Inferior parietal cortex (tissue), 1 donor: Measurements from ENCODE around the gene TDRD9.
A peak's percentile ranks its signal among the peaks of the same experiment; 100 is the strongest.

ENCODE experiments used
- DNase-seq: peaks from one replicate; pipeline ENCODE4 v3.0.0-alpha.2; 2016; ENCODE audit errors: extremely low spot score

The TDRD9 gene

GRCh38 chr14:104091927-104092771 is 163.9 kb downstream of the TDRD9 start:
- DNase-seq = no peak

DNA sequence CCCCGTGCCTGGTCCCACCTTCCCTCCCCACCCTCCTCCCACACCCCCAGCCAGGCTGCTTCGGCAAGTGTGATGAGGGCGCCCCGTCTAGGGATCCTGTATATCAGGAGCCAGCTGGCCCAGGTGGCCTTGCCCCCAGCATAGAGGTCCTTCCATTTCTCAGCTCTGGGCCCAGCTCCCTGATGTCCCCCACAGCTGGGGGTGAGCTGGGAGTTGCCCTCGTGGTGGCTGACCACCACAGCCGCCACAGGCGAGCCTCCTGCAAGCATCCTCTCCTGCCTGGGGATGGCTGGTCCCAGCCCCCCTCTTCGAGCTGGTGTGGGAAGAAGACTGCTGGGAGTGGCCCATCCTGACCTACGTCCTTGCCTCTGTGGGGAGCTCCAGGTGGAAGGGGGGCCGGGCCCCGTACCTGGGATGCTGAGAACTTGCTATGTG is 164.7 kb downstream of the TDRD9 start:
- DNase-seq = no peak

GRCh38 chr14:104093366-104094055 is 165.3 kb downstream of the TDRD9 start:
- no peak for DNase-seq

DNA sequence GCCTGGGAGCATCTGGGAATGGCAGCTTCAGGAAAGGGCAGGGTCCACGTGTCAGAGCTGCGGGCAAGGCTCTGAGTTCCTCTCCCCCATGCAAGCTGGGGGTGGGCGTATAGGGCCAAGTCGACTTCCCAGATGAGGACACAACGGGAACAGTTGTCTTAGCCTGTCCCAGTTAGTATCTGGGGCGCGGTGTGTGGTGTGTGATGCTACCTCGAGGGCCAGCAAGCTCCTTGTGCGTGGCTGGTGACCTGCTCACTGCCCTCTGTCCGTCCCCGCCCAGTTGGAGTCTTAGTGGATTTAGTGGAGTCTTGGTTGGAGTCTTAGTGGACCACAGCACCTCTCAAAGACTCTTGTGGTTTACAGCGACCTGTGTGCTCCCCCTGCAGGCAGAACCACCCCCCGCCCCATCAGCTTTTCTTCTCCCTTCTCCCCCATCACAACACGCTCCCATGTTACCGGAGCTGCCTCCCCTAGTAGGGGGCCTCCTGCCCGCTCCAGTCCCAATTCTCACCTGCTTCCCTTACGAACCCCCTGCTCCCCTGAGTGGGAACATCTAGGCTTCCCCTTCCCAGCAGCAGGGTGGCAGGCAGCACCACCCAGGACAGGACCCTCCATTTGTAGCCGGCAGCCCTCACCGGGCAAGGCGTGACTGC is 165.9 kb downstream of the TDRD9 start:
- DNase-seq = no peak

- DNase-seq = peak; percentile 55
Observed at GRCh38 chr14:104094709-104095425, 166.6 kb downstream of the TDRD9 start.

DNA sequence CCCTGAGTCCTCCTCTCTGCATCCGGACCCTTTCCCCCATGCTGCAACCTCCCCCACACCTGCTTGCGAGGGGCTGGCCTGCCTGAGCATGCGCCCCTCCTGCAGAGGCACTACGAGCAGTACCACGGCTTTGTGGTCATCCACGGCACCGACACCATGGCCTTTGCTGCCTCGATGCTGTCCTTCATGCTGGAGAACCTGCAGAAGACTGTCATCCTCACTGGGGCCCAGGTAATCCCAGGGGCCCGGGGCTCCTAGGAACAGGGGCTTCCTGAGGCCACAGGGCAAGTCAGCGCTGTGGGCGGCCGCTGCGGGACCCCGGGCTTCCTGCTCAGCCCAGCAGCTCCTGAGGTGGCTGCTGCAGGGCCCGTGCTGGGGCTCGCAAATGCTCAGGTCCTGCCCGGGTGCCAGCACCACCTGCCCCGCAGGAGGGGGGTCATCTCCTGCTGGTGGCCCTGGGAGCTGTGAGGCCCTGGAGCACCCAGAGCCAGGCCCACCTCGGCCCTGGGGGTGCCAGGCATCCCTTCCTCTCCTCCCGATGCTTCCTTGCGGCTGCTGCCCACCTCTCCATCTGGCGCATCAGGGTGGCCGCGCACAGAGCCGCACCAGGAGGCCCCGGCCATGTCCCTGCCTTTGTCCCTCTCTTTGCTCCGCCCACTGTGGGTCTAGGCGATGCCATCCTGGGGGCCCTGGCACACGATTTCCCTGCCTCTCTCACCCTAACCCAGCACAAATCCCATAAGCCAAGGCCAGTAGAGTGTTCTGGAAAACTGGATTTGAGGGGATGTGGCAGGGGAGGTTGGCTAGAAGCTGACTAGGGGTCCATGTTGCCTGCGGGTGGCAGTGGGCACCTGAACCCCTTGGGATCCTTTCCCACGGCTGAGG is 167.4 kb downstream of the TDRD9 start:
- no peak for DNase-seq

GRCh38 chr14:104096318-104096717 is 168.1 kb downstream of the TDRD9 start:
- DNase-seq = no peak

DNA sequence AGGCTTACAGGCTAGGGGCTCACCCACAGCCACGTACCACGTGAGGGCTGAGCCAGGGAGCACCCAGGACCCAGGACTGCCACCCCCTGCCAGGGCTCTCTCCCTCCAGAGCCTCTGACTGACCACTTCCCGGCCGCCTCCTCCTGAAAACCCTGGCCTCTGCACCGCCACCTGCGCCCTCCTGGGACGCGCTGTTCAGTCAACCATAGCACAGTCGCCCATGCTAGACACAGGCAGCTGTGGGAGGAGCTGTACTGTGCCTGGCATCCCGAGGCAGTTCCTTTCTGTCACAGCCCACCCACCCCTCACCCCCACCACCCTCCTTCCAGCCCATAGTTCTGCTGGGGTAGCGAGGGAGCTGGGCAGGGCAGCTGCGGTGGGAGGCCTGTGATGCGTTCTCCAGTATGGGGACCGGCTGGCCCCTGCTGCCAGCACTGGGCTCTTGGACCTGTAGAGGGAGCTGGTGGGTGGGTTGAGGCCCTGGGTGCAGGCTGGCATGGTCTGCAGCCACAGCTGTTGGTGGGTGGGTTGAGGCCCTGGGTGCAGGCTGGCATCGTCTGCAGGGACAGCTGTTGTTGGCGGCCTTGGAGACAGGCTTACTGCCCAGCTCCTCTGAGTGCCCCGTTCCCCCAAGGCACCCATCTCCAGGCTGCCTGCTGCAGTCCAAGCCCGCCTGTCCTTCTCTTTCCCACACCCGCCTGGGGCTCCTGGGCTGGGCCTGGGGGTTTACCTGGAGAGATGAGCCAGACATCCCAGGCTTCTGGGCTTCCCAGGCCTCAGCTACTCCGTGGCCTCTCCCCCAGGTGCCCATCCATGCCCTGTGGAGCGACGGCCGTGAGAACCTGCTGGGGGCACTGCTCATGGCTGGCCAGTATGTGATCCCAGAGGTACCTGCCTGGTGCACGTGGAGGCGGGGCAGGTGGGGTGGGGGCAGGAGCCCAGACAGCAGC is 168.8 kb downstream of the TDRD9 start:
- DNase-seq = no peak

GRCh38 chr14:104098272-104099095 is 170.2 kb downstream of the TDRD9 start:
- DNase-seq = no peak

DNA sequence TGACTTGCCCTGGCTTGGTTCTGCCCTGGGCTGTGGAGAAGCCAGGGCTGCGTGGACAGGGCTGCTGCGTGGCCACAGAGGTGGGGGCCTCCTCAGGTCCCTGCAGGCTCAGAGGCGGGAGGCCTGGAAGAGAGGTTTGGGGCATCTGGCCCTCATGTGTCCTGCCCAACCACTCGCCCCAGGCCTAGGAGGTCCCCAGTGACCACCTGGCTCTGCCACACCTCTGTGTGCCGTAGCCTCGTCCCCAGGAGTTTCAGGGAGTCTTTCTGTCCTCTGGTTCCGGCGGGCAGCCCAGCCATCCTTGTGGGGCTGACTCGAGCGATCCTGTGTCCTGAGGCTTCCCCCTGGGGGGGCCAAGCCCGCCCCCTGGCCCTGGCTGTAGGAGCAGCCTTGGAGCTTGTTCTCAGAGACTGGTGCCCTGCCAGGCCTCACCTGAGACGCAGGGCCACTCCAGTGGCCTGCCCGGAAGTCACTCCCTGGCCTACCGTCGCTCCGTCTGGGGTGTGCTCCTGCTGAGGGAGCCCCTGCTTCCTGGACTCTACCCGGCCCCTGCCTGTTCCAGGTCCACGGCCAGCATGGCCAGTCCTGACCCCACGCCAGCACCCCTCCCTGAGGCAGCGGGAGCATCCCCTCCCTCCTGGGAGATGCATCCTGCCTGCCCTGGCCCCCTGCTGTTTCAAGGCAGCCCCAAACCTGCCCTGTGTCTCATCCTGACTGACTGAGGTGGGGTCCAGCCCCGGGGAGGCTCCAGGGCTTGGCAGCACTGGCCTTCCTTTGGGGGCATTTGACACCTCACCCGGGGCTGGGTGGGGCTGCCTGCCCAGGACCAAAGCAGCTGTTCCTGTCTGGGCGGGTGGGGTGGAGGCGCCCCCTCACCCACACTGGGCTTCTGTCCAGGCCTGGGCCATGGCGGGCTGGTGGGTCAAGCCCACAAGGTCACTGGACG is 171.1 kb downstream of the TDRD9 start:
- DNase-seq = no peak

DNA sequence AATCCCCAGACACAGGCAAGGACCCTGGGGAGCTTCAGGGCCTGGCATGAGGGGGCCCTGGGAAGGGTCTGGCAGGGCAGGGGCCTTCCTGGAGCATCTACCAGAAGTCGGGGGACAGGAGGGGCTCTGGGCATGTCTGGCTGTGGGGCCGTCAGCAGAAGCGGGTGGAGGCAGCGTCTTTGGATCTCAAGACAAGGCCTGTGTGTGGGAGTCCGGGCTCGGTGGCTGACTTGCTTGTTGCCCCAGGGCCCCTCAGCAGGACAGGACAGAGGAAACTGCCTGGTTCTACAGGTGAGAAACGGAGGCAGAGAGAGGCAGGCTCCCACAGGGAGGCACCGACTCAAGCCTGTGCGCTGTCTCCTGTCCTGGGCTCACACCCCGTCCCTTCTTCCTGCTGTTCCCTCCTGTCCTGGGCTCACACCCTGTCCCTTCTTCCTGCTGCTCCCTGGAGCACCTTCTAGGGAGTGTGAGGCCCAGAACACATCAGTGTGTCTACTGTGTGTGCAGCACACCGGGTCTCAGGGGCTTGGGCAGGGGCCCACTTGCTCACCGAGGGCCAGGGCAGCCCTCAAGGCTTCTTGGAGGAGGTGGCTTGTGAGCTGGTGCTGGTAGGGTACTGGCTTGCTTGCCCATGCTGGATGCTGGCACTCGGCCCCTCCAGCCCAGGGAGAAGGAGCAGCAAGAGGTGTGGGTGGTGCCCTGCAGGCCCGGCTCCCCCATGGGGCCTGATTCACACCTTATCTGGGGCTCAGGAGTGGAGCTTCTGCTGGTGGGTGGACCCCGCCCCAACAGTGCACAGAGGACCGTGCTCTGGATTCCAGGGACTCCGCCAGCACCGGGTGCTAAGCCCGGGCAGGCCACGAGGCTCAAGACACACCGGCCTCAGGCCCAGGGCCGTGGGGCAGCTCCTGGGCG is 172.2 kb downstream of the TDRD9 start:
- no peak for DNase-seq

DNA sequence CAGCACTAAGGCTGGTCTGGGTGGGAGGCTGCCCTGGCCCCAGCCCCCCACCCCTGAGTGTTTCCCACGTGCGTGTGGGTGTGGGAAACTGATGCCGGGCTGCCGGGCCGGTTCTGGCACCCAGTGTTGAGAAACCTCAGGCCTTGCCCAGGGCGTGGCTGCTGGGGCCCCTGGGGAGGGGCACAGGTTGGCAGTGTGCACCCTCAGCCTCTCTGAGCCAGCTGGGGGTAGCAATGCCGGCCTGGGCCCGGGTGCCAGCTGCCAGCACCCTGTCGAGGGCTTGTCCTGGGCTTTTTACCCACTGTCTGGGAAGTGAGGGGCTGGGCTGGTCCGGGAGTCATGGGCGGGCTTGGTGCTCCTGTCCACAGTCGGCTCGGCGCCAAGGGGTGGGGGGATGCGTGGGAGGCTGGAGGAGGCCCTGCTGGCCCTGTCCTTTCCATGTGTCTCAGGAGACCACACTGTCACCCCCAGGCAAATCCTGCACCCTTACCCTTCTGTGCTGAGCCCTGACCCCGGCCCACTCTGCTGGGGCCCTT is 172.9 kb downstream of the TDRD9 start:
- no peak for DNase-seq

DNA sequence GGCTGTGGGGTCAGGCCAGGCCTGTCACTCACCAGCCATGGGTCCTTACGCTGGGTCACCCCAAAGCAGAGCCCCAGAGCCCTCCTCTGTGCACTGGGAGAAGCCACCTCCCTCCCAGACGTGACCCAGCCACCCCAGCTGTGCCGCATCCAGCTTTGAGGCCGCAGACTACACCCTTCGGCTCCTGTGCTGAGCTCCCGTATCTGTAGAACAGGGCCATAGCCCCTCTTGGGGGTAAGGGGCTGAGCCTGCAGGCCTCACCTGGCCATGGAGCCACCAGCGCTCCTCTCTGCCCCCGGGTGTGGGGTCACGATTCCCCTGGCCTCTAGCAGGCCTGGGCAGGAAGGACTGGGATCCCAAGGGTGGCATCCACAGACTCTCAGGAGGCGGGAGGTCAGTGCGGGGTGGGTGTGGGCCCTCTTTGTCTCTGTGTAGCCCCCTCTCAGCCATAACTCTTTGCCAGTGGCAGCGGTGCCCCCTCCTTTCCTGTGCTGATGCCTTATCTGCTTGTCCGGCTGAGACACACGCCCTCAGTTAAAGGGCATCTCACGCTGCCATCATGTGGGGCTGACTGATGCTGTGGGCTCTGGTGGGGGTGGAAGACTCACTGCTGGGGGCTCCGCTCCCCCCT is 173.5 kb downstream of the TDRD9 start:
- no peak for DNase-seq
